ENCODE measurements around the gene ARFGAP1. TPM values are rescaled to one million over a fixed set of nuclear protein-coding genes. Genes with fewer than 3 reads are reported as not detected.
"Not testable (repeated sequence)": the region's sequence is repeated elsewhere in the genome, so short reads cannot be mapped to it uniquely, and the experiment has no call there.

Gene ARFGAP1
- total RNA-seq, 1 donor from 2014 or later, result 60.8 TPM

- DNase-seq (ENCODE audit: low spot score), result no peak
Observed at GRCh38 chr20:63290136-63290676, 17.6 kb downstream of the ARFGAP1 start.

DNA sequence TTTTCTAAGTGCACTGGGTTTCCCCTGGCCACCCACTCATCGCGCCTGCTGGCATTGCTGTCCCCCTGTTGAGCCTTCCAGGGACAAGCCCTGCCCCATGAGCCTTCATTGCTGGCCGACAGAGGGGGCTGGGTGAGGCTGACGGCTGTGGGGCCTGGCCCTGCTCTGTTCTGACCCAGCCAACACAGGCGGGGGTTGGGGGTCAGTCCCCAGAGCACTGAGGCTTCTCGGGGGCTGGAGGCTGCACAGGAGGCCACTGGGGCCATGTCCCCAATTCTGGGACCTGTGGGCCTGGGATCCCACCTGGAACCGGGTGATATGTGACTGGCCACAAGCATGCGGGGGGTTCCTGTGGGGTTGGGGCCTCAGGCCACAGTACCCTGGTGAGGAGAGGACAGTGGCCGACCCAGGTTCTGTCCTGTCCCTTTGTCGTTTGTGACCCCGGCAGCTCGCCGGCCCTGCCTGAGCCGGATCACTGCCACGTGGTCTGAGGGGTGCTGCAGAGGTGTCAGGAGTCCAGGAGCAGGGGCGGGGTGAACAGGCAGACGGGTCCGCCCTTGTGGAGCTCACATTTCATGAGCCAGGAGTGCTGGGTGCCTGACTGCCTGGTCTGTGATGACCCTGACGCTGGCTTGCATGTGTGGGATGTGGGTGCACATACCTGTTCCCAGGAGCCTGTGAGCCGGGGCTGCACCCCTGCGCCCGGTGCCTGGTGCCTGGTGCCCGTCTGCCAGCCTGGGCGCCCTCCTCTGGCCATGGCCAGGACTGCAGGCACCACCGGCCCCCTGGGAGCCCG is 18.3 kb downstream of the ARFGAP1 start:
- DNase-seq (ENCODE audit: low spot score), result no peak

DNA sequence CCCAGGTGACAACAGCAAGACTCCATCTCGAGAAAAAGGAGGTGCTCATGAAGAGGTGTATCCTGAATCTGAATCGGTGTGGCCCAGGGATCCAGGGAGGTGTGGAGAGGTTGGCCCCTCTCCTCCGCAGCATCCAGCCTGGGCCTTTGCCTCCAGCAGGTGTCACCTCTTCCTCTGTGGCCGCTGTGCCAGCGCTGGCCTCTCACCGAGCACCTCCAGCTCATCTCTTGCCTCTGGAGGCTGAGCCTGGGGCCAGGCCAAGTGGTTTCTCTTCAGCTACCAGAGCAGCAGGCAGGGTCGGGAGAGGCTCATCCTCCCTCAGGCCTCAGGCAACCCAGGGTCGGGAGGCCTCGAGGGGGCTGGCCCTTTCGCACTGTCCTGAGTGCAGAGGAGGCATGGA is 19.2 kb downstream of the ARFGAP1 start:
- DNase-seq (ENCODE audit: low spot score), result no peak

DNA sequence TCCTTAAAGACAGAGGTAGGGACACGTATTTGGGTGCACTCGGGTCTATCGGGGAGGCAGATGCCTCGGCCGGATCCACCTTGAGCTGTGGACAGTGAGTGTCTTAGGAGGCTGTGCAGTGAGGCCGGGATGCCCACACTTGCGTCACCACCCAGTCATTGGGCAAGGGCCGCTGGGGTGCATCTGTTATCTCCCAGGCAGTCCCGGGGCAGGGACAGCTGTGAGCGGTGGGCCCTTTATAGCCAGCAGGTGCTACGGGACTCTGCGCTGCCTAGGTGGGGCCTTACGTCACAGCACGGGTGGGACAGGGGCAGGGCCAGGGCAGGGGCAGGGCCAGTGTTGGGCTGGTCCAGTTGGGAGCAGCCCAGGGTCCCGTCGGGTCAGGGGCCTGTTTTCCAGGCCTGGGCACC is 19.7 kb downstream of the ARFGAP1 start:
- DNase-seq (ENCODE audit: low spot score), result no peak

- DNase-seq (ENCODE audit: low spot score), result no peak
Observed at GRCh38 chr20:63292904-63293303, 20.3 kb downstream of the ARFGAP1 start, which contains the start of gene COL20A1. Gene COL20A1, plus strand, starts transcription at chr20:63293186. Its CDS starts 1,922 bp downstream, at chr20:63295108.

DNA sequence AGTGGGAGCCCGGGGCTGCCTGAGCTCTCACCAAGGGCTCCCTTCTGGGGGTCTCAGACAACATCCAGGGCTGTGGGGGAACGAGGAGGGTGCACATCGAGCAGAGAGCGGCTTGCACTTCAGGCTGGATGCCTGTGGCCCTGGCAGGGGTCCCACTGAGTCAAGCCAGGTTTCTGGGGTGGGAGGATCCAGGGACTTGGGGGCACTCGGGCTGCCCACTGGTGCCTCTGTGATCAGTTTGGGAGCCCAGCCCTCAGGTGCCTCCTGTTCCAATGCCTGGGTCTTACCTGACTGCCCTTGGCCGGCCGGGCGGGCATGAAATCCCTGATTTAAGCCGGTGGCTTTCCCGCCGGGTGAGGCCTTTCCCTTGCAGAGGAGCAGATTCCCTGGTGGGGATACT is 20.8 kb downstream of the ARFGAP1 start:
- no peak for DNase-seq (ENCODE audit: low spot score)

DNA sequence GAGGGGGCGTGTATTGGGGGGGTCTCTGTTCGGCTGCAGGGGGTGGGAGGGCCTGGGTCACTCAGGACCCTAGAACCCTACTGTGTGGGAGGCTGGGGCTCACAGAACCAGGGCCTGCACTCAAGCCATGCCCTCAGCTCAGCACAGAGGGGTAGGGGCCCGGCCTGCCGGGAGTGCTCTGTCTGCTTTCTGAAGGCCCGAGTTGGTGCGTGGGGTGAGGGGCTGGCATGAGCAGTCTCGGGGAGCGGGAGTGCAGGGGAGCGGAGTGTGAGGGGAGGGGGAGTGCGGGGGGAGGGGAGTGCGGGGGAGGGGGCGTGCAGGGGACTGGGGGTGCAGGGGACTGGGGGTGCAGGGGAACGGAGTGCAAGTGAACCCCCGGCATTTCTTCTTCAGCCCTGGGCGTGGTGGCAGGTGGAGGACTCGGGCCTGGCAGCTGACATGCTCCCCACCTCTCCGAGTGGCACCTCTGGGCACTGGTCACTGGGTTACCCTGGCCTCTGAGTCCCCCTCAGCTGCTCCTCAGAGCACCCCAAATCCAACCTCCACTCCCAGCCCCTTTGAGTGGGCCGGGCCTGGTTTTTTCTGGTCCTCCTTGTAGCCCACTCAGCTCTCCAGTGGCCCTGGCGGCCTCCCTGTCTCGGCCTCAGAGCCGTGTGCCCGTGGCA is 21.4 kb downstream of the ARFGAP1 start:
- DNase-seq (ENCODE audit: low spot score), result no peak

GRCh38 chr20:63294536-63294900 is 21.9 kb downstream of the ARFGAP1 start:
- no peak for DNase-seq (ENCODE audit: low spot score)

DNA sequence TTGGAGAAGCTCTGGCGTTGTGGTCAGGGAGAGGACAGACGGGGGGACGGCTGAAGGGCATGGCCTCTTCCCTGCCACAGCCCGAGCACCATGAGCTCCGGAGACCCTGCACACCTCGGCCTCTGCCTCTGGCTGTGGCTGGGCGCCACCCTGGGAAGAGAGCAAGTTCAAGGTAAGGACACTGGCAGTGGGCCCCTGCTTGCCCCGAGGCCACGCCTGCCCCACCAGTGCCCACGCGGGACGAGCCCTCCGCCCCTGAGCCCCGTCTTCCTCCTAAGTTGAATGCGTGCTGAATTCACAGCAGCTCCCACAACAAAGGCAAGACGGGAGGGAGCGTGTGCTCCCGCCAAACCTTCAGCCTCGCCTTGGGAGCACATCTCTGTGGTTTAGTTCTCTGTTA is 22.4 kb downstream of the ARFGAP1 start:
- no peak for DNase-seq (ENCODE audit: low spot score)

DNA sequence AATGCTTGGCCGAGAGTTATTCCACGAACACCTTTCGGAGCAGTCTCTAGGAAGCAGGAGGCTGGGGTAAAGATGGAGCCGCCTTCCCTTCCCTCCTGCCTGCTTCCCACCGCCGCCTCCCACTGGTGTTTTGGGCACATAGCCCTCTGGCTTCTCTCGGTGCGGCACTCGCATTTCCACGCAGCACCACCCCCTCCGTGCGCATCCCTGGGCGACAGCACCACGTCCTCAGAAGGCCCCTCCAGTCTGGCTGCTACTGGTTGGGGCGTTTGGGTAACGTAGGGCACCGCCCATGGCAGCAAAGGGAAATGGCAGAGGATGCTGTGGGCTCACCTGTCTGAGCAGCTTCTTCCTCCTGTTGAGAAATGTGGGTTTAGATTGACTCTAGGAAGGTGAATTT is 22.8 kb downstream of the ARFGAP1 start:
- no peak for DNase-seq (ENCODE audit: low spot score)

DNA sequence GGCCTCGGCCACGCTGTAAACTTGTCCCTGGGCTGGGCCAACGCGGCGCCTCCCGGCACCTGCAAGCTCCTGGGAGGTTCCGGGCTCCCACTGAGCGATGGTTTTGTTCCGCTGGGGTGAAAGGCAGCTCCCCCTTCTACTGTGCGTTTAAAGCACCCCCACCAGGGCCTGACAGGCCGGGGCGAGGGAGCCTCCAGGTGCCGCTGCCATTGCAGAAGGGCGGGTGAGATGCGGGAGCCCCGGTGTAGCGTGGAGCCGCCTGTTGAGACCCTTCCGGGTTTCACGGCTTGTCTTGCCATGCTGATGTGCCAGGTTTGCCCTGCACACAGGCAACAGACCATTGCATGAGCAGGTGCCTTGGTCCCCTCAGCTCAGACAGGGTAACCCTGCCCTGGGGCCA is 23.2 kb downstream of the ARFGAP1 start:
- DNase-seq (ENCODE audit: low spot score), result no peak

GRCh38 chr20:63296531-63297299 is 24.1 kb downstream of the ARFGAP1 start:
- DNase-seq (ENCODE audit: low spot score), result no peak

DNA sequence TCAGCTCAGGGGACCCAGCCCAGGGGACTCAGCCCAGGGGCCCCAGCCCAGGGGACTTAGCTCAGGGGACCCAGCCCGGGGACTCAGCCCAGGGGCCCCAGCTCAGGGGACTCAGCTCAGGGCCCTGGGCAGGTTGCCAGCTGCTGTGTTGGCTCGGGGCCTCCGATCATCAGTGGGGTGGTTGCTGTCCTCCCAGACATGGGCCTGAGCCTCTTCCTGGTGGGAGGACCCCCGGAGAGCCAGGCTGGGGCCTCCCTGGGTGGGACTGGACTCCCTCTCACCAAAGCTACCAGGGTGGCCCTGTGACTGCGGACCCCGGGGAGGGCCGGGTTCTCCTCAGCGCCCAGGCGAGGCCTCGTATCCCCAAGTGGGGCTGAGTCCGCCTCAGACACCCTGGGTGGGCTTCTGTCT is 24.8 kb downstream of the ARFGAP1 start:
- DNase-seq (ENCODE audit: low spot score), result no peak

DNA sequence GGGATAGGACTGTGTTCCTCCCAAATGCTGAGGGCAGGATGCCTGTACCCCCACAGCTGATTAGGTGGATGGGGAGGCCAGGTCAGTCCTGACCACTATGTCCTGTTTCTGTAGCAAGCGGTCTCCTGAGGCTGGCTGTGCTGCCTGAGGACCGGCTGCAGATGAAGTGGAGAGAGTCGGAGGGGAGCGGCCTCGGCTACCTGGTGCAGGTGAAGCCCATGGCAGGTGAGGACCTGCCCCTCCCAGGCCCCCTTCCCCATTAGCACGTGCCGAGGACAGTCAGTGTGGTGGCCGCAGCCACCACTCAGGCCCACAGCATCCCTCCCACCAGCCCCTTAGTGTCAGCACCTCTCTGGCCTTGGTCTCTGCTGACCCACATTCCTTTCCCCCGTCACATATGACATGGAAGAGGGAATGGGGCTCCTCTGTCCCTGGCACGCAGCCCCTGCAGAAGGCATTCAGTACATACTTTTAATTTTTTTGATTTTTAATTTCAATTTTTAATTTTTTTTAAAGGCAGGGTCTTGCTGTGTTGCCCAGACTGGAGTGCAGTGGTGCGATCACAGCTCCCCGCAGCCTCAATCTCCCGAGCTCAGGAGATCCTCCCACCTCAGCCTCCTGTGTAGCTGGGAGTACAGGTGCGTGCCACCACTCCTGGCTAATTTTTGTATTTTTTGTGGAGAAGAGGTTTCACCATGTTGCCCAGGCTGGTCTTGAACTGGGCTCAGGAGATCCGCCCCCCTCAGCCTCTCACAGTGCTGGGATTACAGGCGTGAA is 25.4 kb downstream of the ARFGAP1 start:
- DNase-seq (ENCODE audit: low spot score), result no peak

DNA sequence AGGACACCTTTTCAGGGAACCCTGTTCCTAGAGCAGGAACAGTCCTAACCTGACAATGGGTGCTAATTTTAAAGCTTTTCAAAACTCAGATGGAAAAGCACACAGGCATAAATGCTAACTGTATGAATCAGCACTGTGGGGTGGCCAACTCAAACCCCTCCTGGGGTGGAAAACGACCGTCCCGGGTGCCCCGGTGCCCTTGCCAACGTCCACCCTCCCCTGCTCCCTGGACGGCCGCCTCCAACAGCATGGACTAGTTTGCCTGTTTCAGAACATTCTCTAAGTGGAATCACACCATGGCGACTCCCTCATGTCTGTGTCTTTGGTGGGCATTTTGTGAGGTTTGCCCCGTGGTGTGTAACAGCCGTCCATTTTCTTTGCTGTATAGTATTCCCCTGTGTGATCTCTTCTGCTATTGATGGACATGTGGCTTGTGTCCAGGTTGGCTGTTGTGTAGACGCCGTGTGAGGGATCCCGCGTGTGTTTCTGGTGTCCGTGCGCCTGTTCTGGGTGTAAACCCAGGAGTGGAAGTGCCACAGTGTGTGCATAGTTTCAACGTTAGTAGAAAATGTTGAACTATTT is 26.2 kb downstream of the ARFGAP1 start:
- no peak for DNase-seq (ENCODE audit: low spot score)

- no peak for DNase-seq (ENCODE audit: low spot score)
Observed at GRCh38 chr20:63301671-63302070, 29.1 kb downstream of the ARFGAP1 start.

DNA sequence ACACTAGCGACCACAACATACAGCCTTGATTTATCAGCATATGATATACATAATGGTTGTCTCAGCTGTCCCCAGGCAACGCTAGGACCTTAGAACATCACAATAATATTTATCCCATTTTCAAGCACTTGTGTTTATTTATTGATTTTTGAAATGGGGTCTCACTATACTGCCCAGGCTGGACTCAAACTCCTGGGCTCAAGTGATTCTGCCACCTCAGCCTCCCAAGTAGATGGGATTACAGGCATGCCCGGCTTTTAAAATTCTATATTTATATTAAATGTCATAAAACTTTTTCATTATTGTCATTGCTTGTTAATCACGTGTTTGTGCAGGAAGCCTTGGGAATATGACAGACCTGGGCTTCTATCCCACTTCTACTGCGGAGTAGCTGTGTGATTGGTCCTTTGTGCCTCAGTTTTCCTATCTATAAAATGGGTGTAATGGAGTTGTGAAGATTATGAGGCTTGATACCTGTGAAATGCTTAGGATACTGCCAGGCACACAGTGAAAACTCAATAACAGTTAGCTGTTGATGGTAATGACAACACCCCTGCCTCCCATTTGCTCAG is 30.6 kb downstream of the ARFGAP1 start:
- DNase-seq (ENCODE audit: low spot score), result no peak

DNA sequence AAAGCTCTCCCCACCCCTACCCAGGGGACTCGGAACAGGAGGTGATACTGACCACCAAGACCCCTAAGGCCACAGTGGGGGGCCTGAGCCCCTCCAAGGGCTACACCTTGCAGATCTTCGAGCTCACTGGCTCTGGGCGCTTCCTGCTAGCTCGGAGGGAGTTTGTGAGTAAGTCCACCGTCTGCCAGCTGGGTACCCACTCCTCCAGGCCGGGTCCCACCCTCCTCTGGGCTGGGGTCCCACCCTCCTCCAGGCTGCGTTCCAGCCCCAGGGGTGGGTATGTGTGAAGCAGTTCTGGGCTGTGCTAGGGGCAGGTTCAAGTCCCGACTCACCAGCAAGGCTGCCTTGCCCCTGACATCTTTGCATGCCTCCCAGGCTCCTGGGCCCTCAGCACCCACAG is 32.8 kb downstream of the ARFGAP1 start:
- no peak for DNase-seq (ENCODE audit: low spot score)

DNA sequence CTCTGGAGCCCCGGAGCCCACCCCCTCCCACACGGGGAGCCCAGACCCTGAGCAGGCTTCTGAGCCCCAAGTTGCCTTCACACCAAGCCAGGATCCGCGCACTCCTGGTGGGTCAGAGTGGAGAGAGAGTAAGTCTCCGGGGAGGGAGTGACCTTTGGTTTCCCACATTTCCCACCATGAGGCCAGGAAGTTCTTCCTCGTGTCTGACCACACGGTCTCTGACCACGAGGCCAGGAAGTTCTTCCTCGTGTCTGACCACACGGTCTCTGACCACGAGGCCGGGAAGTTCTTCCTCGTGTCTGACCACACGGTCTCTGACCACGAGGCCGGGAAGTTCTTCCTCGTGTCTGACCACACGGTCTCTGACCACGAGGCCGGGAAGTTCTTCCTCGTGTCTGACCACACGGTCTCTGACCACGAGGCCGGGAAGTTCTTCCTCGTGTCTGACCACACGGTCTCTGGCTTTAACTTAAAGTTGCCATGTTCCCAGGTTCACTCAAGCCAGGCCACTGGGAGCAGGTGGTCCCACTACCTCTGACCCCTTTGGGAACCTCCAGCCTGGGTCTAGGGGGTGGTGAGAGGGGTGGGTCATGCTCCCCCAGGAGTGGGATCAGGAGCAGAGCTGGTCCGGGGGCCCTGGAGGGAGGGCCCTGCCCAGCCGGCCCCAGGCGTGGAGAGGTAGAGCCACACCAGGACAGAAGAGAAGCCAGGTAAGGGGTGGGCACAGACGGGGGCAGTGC is 33.5 kb downstream of the ARFGAP1 start:
- not testable (repeated sequence) for DNase-seq (ENCODE audit: low spot score)
